ENCODE results near the gene WNK2. TPM values are rescaled to one million over a fixed set of nuclear protein-coding genes. Genes with fewer than 3 reads are reported as not detected.
A peak's percentile ranks its signal among the peaks of the same experiment; 100 is the strongest.

Gene WNK2
- total and polyA plus RNA-seq, 7 experiments from 2014 or later = 0.32 to 0.83 (median 0.46) TPM; not detected in 3

DNA sequence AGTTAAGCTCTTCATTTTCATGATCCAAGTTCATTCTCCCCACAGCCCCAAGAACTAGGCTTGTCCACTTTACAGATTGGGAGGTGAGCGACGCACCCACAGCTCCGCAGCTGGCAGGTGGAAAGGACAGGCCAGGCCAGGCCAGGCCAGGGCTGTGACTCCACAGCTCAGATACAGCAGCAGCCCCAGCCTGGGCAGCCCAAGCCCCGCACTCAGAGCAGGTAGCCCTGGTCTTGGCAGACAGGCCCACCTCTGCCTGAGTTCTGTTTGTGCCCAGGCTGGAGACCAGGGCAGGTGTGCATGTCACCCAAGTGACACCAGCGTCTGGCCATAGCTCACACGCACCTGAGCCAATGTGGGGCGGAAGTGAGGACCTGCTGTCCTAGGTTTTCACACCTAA lies 124.7 kb downstream of the WNK2 start:
- Histone ChIP-seq H3K27me3 (ENCODE audit: control insufficient read depth in 2 of 2, insufficient read depth in 2 of 2, low read length in 2 of 2) (no peaks in the 10 kb centered on the region), H3K36me3 (ENCODE audit: control insufficient read depth in 2 of 3, insufficient read depth in 3 of 3, low read length in 3 of 3) (no peaks in the 10 kb centered on the region), H3K4me1 (ENCODE audit: control insufficient read depth in 2 of 2, insufficient read depth in 2 of 2, low read length in 2 of 2) (no peaks in the 10 kb centered on the region), H3K27ac (ENCODE audit: low read depth, low read length) (no peak overlapping the region), H3K4me3 (ENCODE audit: low read length) (no peak overlapping the region), H3K9me3 (ENCODE audit: control insufficient read depth in 2 of 3, low read length in 3 of 3) (no peaks in the 10 kb centered on the region)
- Mint-ChIP-seq H3K27ac (peak overlapping the region in 1 of 9 donors; percentile 11), H3K9me3 (no peaks in the 10 kb centered on the region), H3K27me3 (peaks cover 0 to 14% (median 0%) of the 10 kb centered on the region in 5 donors), H3K36me3 (no peaks in the 10 kb centered on the region), H3K4me1 (peaks cover 0 to 14% (median 3%) of the 10 kb centered on the region in 7 donors), H3K4me3 (no peak overlapping the region)
- ChIA-PET POLR2A (no interaction called here), CTCF (no interaction called here)
- no peak for ATAC-seq
- no peak for DNase-seq
- intact Hi-C loops (cut with micrococcal nuclease) = no loop called here

DNA sequence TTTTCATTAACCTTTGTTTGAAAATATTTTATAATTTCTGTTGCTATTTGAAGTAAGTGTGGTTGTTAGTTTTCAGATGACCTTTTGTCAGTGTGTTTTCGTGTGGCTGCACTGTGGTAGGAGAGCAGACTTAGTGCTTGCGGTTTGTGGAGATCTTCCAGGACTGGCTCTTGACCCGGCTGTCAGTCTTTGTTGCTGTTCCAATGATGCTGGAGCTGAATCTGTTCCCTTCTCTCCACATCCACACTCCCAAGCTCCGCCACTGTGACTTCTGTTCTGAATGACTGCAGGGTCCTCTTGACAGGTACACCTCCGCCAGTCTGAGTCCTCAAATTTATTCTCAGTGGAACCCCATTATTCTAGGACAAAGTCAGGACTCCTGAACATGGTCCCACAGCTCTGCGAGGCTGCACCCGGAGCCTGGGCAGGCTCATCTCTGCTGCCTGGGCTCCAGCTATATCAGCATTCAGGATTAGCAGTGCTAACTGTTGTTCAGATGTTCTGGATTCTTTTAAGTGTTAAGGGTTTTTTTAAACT lies 126.0 kb downstream of the WNK2 start:
- Histone ChIP-seq H3K27ac (ENCODE audit: low read depth, low read length) (no peak overlapping the region), H3K4me1 (ENCODE audit: control insufficient read depth in 2 of 2, insufficient read depth in 2 of 2, low read length in 2 of 2) (no peaks in the 10 kb centered on the region), H3K9me3 (ENCODE audit: control insufficient read depth in 2 of 3, low read length in 3 of 3) (no peaks in the 10 kb centered on the region), H3K36me3 (ENCODE audit: control insufficient read depth in 2 of 3, insufficient read depth in 3 of 3, low read length in 3 of 3) (no peaks in the 10 kb centered on the region), H3K27me3 (ENCODE audit: control insufficient read depth in 2 of 2, insufficient read depth in 2 of 2, low read length in 2 of 2) (no peaks in the 10 kb centered on the region), H3K4me3 (ENCODE audit: low read length) (no peak overlapping the region)
- DNase-seq = no peak
- Mint-ChIP-seq H3K27ac (peak overlapping the region in 1 of 9 donors; percentile 13), H3K4me1 (peaks cover 0 to 14% (median 3%) of the 10 kb centered on the region in 7 donors), H3K4me3 (no peak overlapping the region), H3K36me3 (no peaks in the 10 kb centered on the region), H3K27me3 (peaks cover 0 to 16% (median 0%) of the 10 kb centered on the region in 5 donors), H3K9me3 (no peaks in the 10 kb centered on the region)
- ChIA-PET CTCF (no interaction called here), POLR2A (no interaction called here)
- intact Hi-C loops (cut with micrococcal nuclease) = no loop called here
- no peak for ATAC-seq

DNA sequence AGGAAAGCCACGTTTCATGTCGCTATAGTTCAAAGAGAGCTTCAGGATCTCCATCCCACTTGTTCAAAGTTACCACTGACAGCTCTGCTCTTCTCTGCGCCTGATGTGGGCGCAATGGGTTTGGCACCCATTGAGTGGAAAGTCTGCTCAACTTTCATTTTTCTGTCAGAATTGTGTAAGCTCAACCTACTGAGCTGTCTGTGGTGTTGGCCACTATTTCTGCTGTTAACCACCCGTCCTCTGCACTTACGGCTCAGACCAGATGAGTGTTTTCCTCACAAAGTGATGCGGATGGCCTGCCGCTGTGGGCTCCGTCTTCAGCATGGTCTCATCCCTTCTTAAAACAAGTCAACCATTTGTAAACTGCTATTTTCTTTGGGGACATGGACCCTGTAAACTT lies 131.2 kb downstream of the WNK2 start:
- Histone ChIP-seq H3K27ac (ENCODE audit: low read depth, low read length) (no peak overlapping the region), H3K9me3 (ENCODE audit: control insufficient read depth in 2 of 3, low read length in 3 of 3) (no peaks in the 10 kb centered on the region), H3K36me3 (ENCODE audit: control insufficient read depth in 2 of 3, insufficient read depth in 3 of 3, low read length in 3 of 3) (no peaks in the 10 kb centered on the region), H3K4me3 (ENCODE audit: low read length) (no peak overlapping the region), H3K27me3 (ENCODE audit: control insufficient read depth in 2 of 2, insufficient read depth in 2 of 2, low read length in 2 of 2) (no peaks in the 10 kb centered on the region), H3K4me1 (ENCODE audit: control insufficient read depth in 2 of 2, insufficient read depth in 2 of 2, low read length in 2 of 2) (no peaks in the 10 kb centered on the region)
- ChIA-PET POLR2A (no interaction called here), CTCF (no interaction called here)
- Mint-ChIP-seq H3K27me3 (peaks cover 5 to 29% (median 14%) of the 10 kb centered on the region in 5 donors), H3K4me1 (peaks cover 6 to 24% (median 9%) of the 10 kb centered on the region in 7 donors), H3K36me3 (no peaks in the 10 kb centered on the region), H3K4me3 (no peak overlapping the region), H3K9me3 (no peaks in the 10 kb centered on the region), H3K27ac (no peak overlapping the region)
- no peak for DNase-seq
- ATAC-seq = peak; percentile 37
- intact Hi-C loops (cut with micrococcal nuclease) = no loop called here

DNA sequence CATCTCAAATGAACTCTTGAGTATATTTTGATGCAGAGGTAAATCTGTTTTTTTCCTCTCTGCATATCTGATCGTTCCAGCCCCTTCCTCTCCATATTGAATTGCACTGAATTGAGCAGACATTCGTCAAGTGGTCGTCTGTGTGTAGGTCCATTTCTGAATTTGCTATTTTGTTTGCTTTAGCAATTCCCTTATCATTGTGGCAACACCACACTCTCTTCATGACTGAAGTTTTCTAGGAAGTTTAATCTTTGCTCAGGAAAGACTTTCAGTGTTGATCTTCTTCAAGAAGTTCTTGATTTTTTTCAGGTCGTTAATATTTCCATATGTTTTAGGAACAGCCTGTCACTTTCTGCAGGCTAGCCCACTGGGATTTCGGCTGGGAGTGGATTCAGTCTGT lies 132.0 kb downstream of the WNK2 start:
- Histone ChIP-seq H3K36me3 (ENCODE audit: control insufficient read depth in 2 of 3, insufficient read depth in 3 of 3, low read length in 3 of 3) (no peaks in the 10 kb centered on the region), H3K9me3 (ENCODE audit: control insufficient read depth in 2 of 3, low read length in 3 of 3) (no peaks in the 10 kb centered on the region), H3K27me3 (ENCODE audit: control insufficient read depth in 2 of 2, insufficient read depth in 2 of 2, low read length in 2 of 2) (no peaks in the 10 kb centered on the region), H3K27ac (ENCODE audit: low read depth, low read length) (no peak overlapping the region), H3K4me3 (ENCODE audit: low read length) (no peak overlapping the region), H3K4me1 (ENCODE audit: control insufficient read depth in 2 of 2, insufficient read depth in 2 of 2, low read length in 2 of 2) (no peaks in the 10 kb centered on the region)
- Mint-ChIP-seq H3K9me3 (no peaks in the 10 kb centered on the region), H3K4me3 (no peak overlapping the region), H3K4me1 (peaks cover 6 to 24% (median 9%) of the 10 kb centered on the region in 7 donors), H3K36me3 (no peaks in the 10 kb centered on the region), H3K27ac (no peak overlapping the region), H3K27me3 (peaks cover 5 to 26% (median 14%) of the 10 kb centered on the region in 5 donors)
- POLR2A ChIA-PET = interaction anchor here (0.8 kb wide), 1 partner anchor 626 kb away, joined by 3 read pairs; no protein-coding TSS in a partner anchor
- intact Hi-C loops (cut with micrococcal nuclease) = no loop called here
- CTCF ChIA-PET = interaction anchor here (0.9 kb wide), 1 partner anchor 13 kb away, joined by 3 read pairs; no protein-coding TSS in a partner anchor
- no peak for DNase-seq
- no peak for ATAC-seq

DNA sequence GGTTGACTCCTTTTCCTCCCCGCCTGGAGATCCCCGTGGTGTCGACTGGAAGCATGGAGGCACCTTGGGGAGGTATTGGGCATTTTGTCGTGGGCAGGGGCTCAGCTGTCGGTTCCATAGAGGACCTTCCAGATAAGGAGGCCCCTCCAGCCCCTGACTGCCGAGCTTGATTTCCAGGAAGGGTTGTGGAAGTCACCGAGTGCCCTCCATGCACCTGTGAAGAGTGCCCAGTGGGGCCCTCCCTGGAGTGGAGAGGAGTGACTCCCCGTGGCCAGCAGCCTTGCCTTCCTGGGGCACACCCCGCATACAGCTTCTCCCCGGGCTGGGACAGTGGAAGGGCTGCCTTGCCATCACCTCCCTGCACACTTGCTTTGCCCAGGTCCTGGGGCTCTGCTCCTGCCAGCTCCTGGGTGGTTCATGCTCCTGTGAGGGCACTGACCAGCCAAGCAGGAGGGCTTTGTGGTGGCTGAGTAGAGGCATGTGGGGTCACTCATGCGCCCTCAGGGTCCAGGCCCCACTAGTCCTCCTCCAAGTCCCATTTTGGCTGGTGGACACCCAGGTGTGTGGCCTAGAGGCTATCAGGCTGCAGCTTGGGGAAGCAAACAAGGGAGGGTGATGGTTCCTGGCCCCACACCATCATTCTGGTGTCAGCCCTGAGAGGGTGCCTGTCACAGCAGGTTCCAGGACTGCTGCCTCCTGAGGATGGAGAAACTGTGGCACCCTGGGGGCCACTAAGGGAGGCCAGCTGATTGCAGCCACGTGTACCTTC lies 133.0 kb downstream of the WNK2 start:
- H3K27ac Mint-ChIP-seq = no peak overlapping the region
- intact Hi-C loops (cut with micrococcal nuclease) = no loop called here
- peaks cover 6 to 24% (median 9%) of the 10 kb centered on the region in 7 donors for H3K4me1 Mint-ChIP-seq
- H3K4me3 Mint-ChIP-seq = no peak overlapping the region
- Histone ChIP-seq H3K9me3 (ENCODE audit: control insufficient read depth in 2 of 3, low read length in 3 of 3) (no peaks in the 10 kb centered on the region), H3K4me1 (ENCODE audit: control insufficient read depth in 2 of 2, insufficient read depth in 2 of 2, low read length in 2 of 2) (no peaks in the 10 kb centered on the region), H3K27me3 (ENCODE audit: control insufficient read depth in 2 of 2, insufficient read depth in 2 of 2, low read length in 2 of 2) (no peaks in the 10 kb centered on the region), H3K4me3 (ENCODE audit: low read length) (no peak overlapping the region), H3K27ac (ENCODE audit: low read depth, low read length) (no peak overlapping the region), H3K36me3 (ENCODE audit: control insufficient read depth in 2 of 3, insufficient read depth in 3 of 3, low read length in 3 of 3) (no peaks in the 10 kb centered on the region)
- CTCF ChIA-PET = interaction anchor here (0.7 to 0.9 kb wide), 2 partner anchors 12 to 14 kb away, joined by 3 read pairs; no protein-coding TSS in a partner anchor
- H3K9me3 Mint-ChIP-seq = no peaks in the 10 kb centered on the region
- H3K27me3 Mint-ChIP-seq = peaks cover 5 to 29% (median 14%) of the 10 kb centered on the region in 5 donors
- ATAC-seq (no peak), DNase-seq (no peak)
- H3K36me3 Mint-ChIP-seq = no peaks in the 10 kb centered on the region
- POLR2A ChIA-PET = interaction anchor here (0.8 kb wide), 1 partner anchor 627 kb away, joined by 3 read pairs; no protein-coding TSS in a partner anchor

DNA sequence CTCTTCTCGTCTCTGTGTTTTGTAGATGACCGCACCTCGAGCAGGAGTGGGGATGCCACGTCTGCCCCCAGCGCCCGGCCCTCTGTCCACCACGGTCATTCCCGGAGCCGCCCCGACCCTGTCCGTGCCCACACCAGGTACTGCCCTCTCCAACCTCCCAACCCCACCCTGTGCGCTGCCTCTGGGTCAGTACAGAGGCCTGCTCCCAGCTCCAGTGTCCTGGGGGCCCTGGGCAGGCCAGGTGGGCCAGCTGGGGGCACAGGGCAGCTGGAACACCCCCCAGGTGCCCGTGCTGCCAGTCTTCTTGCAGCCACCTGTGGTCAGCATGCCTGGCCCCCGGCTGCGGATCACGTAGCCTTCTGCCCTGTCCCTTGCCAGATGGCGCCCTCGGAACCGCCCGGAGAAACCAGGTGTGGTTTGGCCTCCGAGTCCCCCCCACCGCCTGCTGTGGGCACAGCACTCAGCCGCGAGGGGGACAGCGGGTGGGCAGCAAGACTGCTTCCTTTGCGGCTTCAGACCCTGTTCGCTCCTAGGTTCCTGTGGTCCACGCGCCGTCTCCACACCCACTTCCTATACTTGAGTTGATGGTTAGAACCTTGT lies 133.7 kb downstream of the WNK2 start:
- peaks cover 6 to 22% (median 9%) of the 10 kb centered on the region in 7 donors for H3K4me1 Mint-ChIP-seq
- no peaks in the 10 kb centered on the region for H3K36me3 ChIP-seq (ENCODE audit: control insufficient read depth in 2 of 3, insufficient read depth in 3 of 3, low read length in 3 of 3)
- H3K4me1 ChIP-seq (ENCODE audit: control insufficient read depth in 2 of 2, insufficient read depth in 2 of 2, low read length in 2 of 2) = no peaks in the 10 kb centered on the region
- H3K9me3 ChIP-seq (ENCODE audit: control insufficient read depth in 2 of 3, low read length in 3 of 3) = no peaks in the 10 kb centered on the region
- no peaks in the 10 kb centered on the region for H3K36me3 Mint-ChIP-seq
- no peak overlapping the region for H3K4me3 ChIP-seq (ENCODE audit: low read length)
- H3K27ac Mint-ChIP-seq = no peak overlapping the region
- intact Hi-C loops (cut with micrococcal nuclease) = no loop called here
- no peaks in the 10 kb centered on the region for H3K9me3 Mint-ChIP-seq
- H3K27me3 ChIP-seq (ENCODE audit: control insufficient read depth in 2 of 2, insufficient read depth in 2 of 2, low read length in 2 of 2) = no peaks in the 10 kb centered on the region
- H3K4me3 Mint-ChIP-seq = peak overlapping the region in 6 of 10 donors; percentile 5 to 65 (median 48)
- CTCF ChIA-PET = interaction anchor here (0.7 kb wide), 1 partner anchor 12 kb away, joined by 3 read pairs; no protein-coding TSS in a partner anchor
- no peak overlapping the region for H3K27ac ChIP-seq (ENCODE audit: low read depth, low read length)
- no peak for DNase-seq
- POLR2A ChIA-PET = no interaction called here
- no peak for ATAC-seq
- H3K27me3 Mint-ChIP-seq = peaks cover 5 to 24% (median 14%) of the 10 kb centered on the region in 5 donors

Data from naive thymus-derived CD4-positive, alpha-beta T cell (primary cell).